CD14-positive monocyte (primary cell): ENCODE results near the gene KMT2A. TPM values are rescaled to one million over a fixed set of nuclear protein-coding genes. Genes with fewer than 3 reads are reported as not detected.

Source experiments
- DNase-seq, 3 donors: peaks; one replicate each; pipeline ENCODE4 v3.0.0-alpha.2; 2011 to 2022
- H2AFZ ChIP-seq: 2 replicates; pipeline ENCODE4 v1.6.0; 2012; ENCODE audit warnings: mild to moderate bottlenecking, low read depth, low read length, inconsistent platforms; ENCODE audit not compliant: insufficient read depth, poor library complexity, severe bottlenecking
- H3K27ac ChIP-seq, 2 donors: 1 replicate in 1 of 2; 2 replicates in 1 of 2; pipeline ENCODE4 v1.5.1; 2012 to 2013; ENCODE audit warnings: low read length in 2 of 2, control low read depth in 1 of 2, inconsistent platforms in 1 of 2, low read depth in 1 of 2, mild to moderate bottlenecking in 1 of 2
- H3K27me3 ChIP-seq, 2 donors: one replicate each; pipeline versions ENCODE4 v1.6.0 to v1.6.1; 2011 to 2013; ENCODE audit warnings: low read length in 2 of 2; ENCODE audit not compliant: control insufficient read depth in 2 of 2, insufficient read depth in 2 of 2
- H3K36me3 ChIP-seq, 2 donors: replicated peaks in 1 of 2; 1 replicate in 1 of 2; 2 replicates in 1 of 2; pipeline versions ENCODE4 v1.5.1 to v1.6.1; 2012 to 2013; ENCODE audit warnings: low read length in 2 of 2, control low read depth in 1 of 2, inconsistent platforms in 1 of 2, mild to moderate bottlenecking in 1 of 2; ENCODE audit not compliant: insufficient read depth in 2 of 2, control insufficient read depth in 1 of 2
- H3K4me1 ChIP-seq, 2 donors: 1 replicate in 1 of 2; 2 replicates in 1 of 2; pipeline versions ENCODE4 v1.5.1 to v1.6.1; 2012 to 2013; ENCODE audit warnings: low read length in 2 of 2, control low read depth in 1 of 2, inconsistent platforms in 1 of 2, mild to moderate bottlenecking in 1 of 2, moderate library complexity in 1 of 2; ENCODE audit not compliant: insufficient read depth in 2 of 2, control insufficient read depth in 1 of 2
- H3K4me2 ChIP-seq: replicated peaks from 2 replicates; pipeline ENCODE3; 2012; ENCODE audit warnings: low read length, moderate library complexity, mild to moderate bottlenecking; ENCODE audit not compliant: poor library complexity, severe bottlenecking; ENCODE audit errors: extremely low read depth
- H3K4me3 ChIP-seq, 3 experiments: fragments of 200-600 bp in 1 of 3; sonication (generic) in 1 of 3; replicated peaks in 1 of 3; 1 replicate in 2 of 3; 2 replicates in 1 of 3; pipeline ENCODE4 v1.5.1; 2011 to 2013; ENCODE audit warnings: low read length in 3 of 3, mild to moderate bottlenecking in 3 of 3, control low read depth in 2 of 3, low read depth in 2 of 3, inconsistent platforms in 1 of 3, moderate library complexity in 1 of 3
- H3K79me2 ChIP-seq: 2 replicates; pipeline ENCODE4 v1.6.0; 2012; ENCODE audit warnings: mild to moderate bottlenecking, control low read depth, inconsistent platforms, low read length, moderate library complexity; ENCODE audit not compliant: insufficient read depth
- H3K9ac ChIP-seq: 2 replicates; pipeline ENCODE4 v1.6.0; 2017; ENCODE audit warnings: low read length, mild to moderate bottlenecking; ENCODE audit not compliant: insufficient read depth, poor library complexity, severe bottlenecking
- H3K9me3 ChIP-seq, 2 donors: replicated peaks in 1 of 2; 1 replicate in 1 of 2; 2 replicates in 1 of 2; pipeline versions ENCODE4 v1.5.1 to v1.6.1; 2012 to 2013; ENCODE audit warnings: low read length in 2 of 2, control low read depth in 1 of 2; ENCODE audit not compliant: control insufficient read depth in 1 of 2, insufficient read depth in 1 of 2
- H4K20me1 ChIP-seq: 2 replicates; pipeline ENCODE4 v1.6.0; 2012; ENCODE audit warnings: mild to moderate bottlenecking, low read length, control low read depth, moderate library complexity; ENCODE audit not compliant: insufficient read depth
- H3K27ac Mint-ChIP-seq, 7 donors: one replicate each; pipeline ENCODE4 v1.8.0; 2020; ENCODE audit warnings: mild to moderate bottlenecking in 7 of 7, mixed read lengths in 7 of 7, moderate library complexity in 6 of 7, inconsistent platforms in 2 of 7
- H3K27me3 Mint-ChIP-seq, 3 donors: one replicate each; pipeline ENCODE4 v1.8.0; 2021 to 2022; ENCODE audit warnings: low read depth in 3 of 3, mild to moderate bottlenecking in 3 of 3, mixed read lengths in 3 of 3, moderate library complexity in 3 of 3, inconsistent platforms in 1 of 3
- H3K36me3 Mint-ChIP-seq, 2 donors: one replicate each; pipeline ENCODE4 v1.8.0; 2020; ENCODE audit warnings: mixed read lengths in 2 of 2, inconsistent platforms in 1 of 2, mild to moderate bottlenecking in 1 of 2
- H3K4me1 Mint-ChIP-seq: one replicate; pipeline ENCODE4 v1.8.0; 2020; ENCODE audit warnings: mild to moderate bottlenecking, mixed read lengths
- H3K4me3 Mint-ChIP-seq, 2 donors: one replicate each; pipeline ENCODE4 v1.8.0; 2020; ENCODE audit warnings: mild to moderate bottlenecking in 2 of 2, mixed read lengths in 2 of 2, moderate library complexity in 1 of 2
- H3K9me3 Mint-ChIP-seq, 7 donors: one replicate each; pipeline ENCODE4 v1.8.0; 2020 to 2022; ENCODE audit warnings: mixed read lengths in 7 of 7, mild to moderate bottlenecking in 6 of 7, moderate library complexity in 6 of 7, inconsistent platforms in 2 of 7
- CTCF ChIP-seq: fragments of 200-600 bp; IDR thresholded peaks from one replicate; pipeline ENCODE4 v1.8.0; 2022; ENCODE audit warnings: antibody characterized with exemption, mild to moderate bottlenecking
- WGBS: methylation state at CpG from one replicate; pipeline ENCODE4 v1.1.5; 2013; ENCODE audit warnings: missing lambda C conversion rate; ENCODE audit not compliant: insufficient coverage; 5-methylcytosine and 5-hydroxymethylcytosine counted together
- intact Hi-C, 2 donors: fragments of 100-400 bp; cut with micrococcal nuclease; formaldehyde crosslinking; loops; one replicate each; pipeline versions ENCODE4 v1.15.0 to v1.15.1; 2023
- polyA plus RNA-seq, 3 donors: library from polyadenylated mRNA; depleted of rRNA in 1 of 3; unstranded in 2 of 3; stranded (reverse) in 1 of 3; fragments of 300-500 nt in 2 of 3; fragments of >200 nt in 1 of 3; fragmentation: Illumina TruSeq in 2 of 3; gene quantifications; 1 replicate in 2 of 3; 2 replicates in 1 of 3; pipeline ENCODE4 v1.2.3, GENCODE V29; 2012 to 2021

Gene KMT2A
- polyA plus RNA-seq, 3 donors = 3.3 to 21.7 (median 3.5) TPM

- TF ChIP-seq CTCF = no peak
- no peaks in the 10 kb centered on the region for H4K20me1 ChIP-seq
- Mint-ChIP-seq H3K36me3 (peaks cover 4 to 11% of the 10 kb centered on the region in 2 donors), H3K4me1 (peaks cover 19% of the 10 kb centered on the region), H3K4me3 (peak within 1 kb of the TSS; percentile 77 to 92), H3K27me3 (peaks cover 23 to 34% (median 28%) of the 10 kb centered on the region in 3 donors), H3K27ac (peak within 1 kb of the TSS in 1 of 7 donors; percentile 54), H3K9me3 (peaks cover 0 to 4% (median 0%) of the 10 kb centered on the region in 7 donors)
- H2AFZ ChIP-seq = peak within 1 kb of the TSS; percentile 88
- H3K4me3 ChIP-seq = peak within 1 kb of the TSS; percentile 2 to 75 (median 34)
- H3K27ac ChIP-seq = no peak within 1 kb of the TSS
- peak within 1 kb of the TSS; percentile 62 for H3K9ac ChIP-seq
- no peaks in the 10 kb centered on the region for H3K36me3 ChIP-seq
- peak within 1 kb of the TSS; percentile 92 for H3K4me2 ChIP-seq
- no peaks in the 10 kb centered on the region for H3K9me3 ChIP-seq
- no peaks in the 10 kb centered on the region for H3K79me2 ChIP-seq
- peaks cover 10 to 19% of the 10 kb centered on the region in 2 donors for H3K4me1 ChIP-seq
- intact Hi-C loops = no loop called here
- under 1% methylated on average over 85 of the region's 94 CpGs for WGBS
- peak; percentile 4 to 25 (median 12) for DNase-seq
- peaks cover 8 to 22% of the 10 kb centered on the region in 2 donors for H3K27me3 ChIP-seq
Measured at GRCh38 chr11:118530683-118531596, 94.6 kb downstream of the KMT2A start, which contains the start of gene TMEM25. Gene TMEM25 (plus strand): TSS chr11:118531192. CDS start chr11:118531802, 610 bp downstream.

GRCh38 chr11:118531597-118532084, 95.3 kb downstream of the KMT2A start:
- peak overlapping the region in 1 of 7 donors; percentile 54 for H3K27ac Mint-ChIP-seq
- TF ChIP-seq CTCF = no peak
- H3K9me3 Mint-ChIP-seq = peaks cover 0 to 4% (median 0%) of the 10 kb centered on the region in 7 donors
- no peak for DNase-seq
- Histone ChIP-seq H3K9ac (no peak overlapping the region), H2AFZ (peak overlapping the region; percentile 88), H3K36me3 (no peaks in the 10 kb centered on the region), H3K4me2 (peak overlapping the region; percentile 92), H4K20me1 (no peaks in the 10 kb centered on the region), H3K79me2 (no peaks in the 10 kb centered on the region), H3K27ac (no peak overlapping the region), H3K9me3 (no peaks in the 10 kb centered on the region), H3K27me3 (peaks cover 8 to 22% of the 10 kb centered on the region in 2 donors), H3K4me1 (peaks cover 10 to 19% of the 10 kb centered on the region in 2 donors), H3K4me3 (peak overlapping the region in 1 of 3 experiments; percentile 75)
- peak overlapping the region; percentile 77 to 92 for H3K4me3 Mint-ChIP-seq
- intact Hi-C loops = no loop called here
- peaks cover 19% of the 10 kb centered on the region for H3K4me1 Mint-ChIP-seq
- peaks cover 23 to 34% (median 30%) of the 10 kb centered on the region in 3 donors for H3K27me3 Mint-ChIP-seq
- WGBS = 13% methylated on average over 12 of the region's 12 CpGs
- H3K36me3 Mint-ChIP-seq = peaks cover 3 to 7% of the 10 kb centered on the region in 2 donors
